GM19438 (cell line): Measurements from ENCODE around the gene EPHB4.
A peak's percentile ranks its signal among the peaks of the same experiment; 100 is the strongest.
"Not testable (repeated sequence)": the region's sequence is repeated elsewhere in the genome, so short reads cannot be mapped to it uniquely, and the experiment has no call there.

ENCODE experiments used
- ATAC-seq: cut with Tn5 transposase; IDR thresholded peaks from one replicate; pipeline ENCODE4 v1.9.1; 2021; ENCODE audit warnings: low read depth; ENCODE audit not compliant: unreplicated experiment

EPHB4 gene

DNA sequence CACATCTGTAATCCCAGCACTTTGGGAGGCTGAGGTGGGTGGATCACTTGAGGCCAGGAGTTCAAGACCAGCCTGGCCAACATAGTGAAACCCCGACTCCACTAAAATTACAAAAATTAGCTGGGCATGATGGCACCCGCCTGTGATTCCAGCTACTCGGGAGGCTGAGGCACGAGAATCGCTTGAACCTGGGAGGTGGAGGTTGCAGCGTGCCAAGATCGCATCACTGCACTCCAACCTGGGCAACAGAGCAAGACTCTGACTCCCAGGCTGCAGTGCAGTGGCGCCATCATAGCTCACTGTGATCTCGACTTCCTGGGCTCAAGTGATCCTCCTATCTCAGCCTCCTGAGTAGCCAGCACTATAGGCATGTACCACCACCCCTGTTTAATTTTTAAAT is 27.6 kb upstream of the EPHB4 start:
- not testable (repeated sequence) for ATAC-seq

DNA sequence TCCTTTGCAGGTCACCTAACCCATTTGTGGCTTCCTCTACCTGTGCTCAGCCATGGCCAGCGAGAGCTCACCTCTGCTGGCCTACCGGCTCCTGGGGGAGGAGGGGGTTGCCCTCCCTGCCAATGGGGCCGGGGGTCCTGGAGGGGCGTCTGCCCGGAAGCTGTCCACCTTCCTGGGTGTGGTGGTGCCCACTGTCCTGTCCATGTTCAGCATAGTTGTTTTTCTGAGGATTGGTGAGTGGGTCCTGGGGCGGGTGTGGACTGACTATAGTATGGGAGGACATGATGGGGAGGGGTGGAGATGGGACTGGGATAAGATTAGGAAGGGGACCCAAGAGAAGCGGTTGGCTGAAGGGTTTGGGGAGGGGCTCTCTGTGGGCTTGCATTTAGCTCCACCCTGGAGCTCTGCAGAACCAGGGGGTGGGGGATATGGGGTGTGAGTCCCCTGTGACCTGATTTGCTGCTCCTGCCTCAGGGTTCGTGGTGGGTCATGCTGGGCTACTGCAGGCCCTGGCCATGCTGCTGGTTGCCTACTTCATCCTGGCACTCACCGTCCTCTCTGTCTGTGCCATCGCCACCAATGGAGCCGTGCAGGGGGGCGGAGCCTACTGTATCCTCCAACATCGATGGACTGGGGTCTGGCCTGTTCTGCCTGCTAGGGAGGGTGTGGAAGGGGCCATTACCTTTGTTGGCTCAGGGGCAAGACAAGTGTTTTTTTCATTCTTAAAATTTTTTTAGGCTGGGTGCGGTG is 27.0 kb upstream of the EPHB4 start:
- no peak for ATAC-seq

DNA sequence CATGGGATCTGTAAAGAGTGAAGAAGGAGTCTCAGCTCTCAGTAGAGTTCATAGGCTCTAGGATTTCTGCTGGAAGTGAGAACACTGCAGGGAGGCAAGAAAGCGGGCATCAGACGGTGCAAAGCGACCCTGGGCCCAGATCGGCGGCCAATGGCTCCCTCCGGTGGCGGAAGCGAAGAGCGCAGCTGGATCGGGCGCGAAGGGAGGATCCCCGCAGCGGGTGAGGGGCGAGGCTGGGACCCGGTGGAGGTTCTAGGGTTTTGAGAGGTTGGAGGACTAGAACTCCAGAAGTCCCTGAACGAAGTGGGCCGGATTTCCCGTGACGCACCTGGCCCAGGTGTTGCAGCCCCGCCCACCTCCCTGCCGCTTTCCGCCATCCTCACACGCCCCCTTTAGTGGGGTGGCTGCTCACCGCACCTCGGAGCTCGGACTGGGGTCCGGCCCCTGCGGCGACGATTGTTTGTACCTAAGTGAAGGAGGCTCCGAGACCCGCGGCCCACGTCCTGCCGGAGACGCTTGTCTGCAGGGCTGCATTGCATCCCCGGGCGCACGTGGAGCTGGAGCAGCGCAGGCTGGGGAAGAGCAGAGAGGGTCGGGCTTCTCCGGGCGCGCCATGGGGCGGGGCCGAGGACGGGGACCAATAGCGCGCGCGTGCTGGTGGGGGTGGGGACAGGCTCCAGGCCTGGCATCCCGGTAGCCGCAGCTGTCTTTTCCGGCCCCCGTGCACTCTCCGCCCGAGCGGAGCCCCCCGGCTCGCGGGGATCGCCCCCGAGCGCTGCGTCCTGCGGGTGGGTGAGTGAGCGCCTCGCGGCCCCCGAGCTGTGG is 24.9 kb upstream of the EPHB4 start, which contains the start of gene SLC12A9:
Gene SLC12A9, plus strand, starts transcription at position 666 of the 825 bp plus-strand sequence. CDS start 1,485 bp downstream, outside the sequence.
- peak; percentile 92 for ATAC-seq

DNA sequence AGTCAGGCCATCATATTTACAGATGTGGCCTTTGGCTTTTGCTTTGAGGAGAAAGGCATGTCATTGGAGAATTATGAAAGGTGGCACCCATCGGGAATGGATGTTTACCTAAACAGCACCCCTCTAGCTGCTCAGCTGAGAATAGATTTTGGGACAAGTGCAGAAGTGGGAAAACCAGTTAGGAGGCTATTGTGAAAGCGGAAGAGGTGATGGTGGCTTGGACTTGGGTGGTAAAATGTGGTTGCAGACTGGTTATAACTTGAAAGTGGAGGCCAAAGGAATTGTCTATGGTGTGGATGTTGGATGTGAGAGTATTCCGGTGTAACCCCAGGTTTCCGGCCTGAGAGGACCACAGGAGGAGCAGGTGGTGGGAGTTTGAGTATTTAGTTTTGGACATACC is 20.0 kb upstream of the EPHB4 start:
- no peak for ATAC-seq

DNA sequence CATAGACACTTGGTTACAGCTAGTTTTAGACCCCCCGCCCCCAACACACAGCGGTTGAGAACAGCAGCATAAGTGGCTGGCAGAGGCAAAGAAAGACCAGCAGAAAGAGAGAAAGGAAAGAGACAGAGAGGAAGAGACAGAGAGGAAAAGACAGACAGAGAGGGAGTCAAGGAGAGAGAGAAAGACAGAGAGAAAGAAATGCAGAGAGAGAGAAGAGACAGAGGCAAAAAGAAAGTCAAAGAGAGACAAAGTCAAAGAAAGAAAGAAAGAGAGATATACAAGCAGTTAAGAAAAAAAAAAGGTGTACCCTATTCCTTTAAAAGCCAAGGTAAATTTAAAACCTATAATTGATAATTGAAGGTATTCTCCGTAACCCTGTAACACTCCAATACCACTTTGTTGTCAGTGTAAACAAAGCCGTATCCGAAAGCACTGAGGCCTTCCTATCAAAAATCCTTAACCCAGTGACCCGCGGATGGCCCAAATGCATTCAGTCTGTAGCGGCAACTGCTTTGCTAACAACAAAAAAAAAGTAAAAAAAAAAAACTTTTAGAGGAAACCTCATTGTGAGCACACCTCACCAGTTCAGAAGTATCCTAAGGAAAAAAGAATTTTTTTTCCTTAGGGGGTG is 13.3 kb upstream of the EPHB4 start:
- ATAC-seq = no peak

DNA sequence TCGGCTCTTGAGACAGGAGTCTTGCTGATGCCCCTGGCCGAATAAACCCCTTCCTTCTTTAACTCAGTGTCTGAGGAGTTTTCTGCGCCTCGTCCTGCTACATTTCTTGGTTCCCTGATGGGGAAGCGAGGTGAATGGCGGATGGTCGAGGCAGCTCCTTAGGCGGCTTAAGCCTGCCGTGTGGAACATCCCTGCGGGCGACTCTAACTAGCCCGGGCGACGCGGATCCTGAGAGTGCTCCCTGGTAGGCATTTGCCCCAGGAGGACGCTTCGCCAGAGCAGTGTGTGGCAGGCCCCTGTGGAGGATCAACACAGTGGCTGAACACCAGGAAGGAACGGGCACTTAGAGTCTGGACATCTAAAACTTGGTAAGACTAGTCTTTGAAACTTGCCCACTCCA is 12.0 kb upstream of the EPHB4 start:
- ATAC-seq = no peak

DNA sequence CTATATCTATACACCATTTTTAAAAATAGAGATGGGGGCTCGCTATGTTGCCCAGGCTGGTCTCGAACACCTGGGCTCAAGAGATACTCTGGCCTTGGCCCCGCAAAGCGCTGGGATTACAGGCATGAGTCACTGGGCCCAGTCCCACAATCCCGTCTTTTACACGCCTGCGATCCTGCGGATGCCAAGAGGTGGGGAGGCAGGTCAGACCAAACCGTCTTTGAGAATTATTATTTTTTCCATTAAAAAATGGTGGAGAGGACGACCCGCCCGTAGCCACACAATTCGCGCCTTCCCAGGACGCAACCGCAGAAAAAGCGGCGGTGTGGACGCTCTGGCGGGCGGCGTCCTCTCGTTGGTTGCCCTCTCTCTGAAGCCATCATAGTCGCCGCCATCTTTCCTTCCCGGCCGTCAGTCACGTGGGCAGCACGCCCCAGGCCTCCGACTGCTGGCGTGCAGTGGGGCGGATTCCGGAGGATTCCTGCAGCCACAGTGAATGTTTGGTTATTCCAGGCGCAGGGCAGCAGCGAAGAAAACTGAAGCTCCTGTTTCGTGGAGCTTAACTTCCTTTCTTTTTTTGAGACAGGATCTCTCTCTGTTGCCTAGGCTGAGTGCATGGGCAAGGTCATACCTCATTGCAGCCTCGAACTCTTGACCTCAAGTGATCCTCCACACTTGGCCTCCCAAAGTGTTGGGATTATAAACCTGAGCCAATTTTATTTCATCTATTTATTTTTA is 9.9 kb upstream of the EPHB4 start:
- peak; percentile 72 for ATAC-seq

DNA sequence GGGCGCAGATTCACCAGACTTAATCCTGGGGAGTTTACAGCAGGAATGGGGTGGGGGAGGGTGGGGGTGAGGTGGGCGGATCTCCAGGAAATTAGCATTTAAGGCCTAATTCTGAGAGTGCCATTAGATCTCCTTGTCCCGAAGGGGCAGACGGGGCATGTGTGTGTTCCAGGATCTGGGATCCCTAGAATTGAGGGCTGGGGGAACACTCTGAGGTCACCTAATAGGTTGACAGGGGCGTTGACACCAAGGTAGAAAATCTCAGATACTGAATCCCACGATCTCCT is 9.4 kb upstream of the EPHB4 start:
- no peak for ATAC-seq

DNA sequence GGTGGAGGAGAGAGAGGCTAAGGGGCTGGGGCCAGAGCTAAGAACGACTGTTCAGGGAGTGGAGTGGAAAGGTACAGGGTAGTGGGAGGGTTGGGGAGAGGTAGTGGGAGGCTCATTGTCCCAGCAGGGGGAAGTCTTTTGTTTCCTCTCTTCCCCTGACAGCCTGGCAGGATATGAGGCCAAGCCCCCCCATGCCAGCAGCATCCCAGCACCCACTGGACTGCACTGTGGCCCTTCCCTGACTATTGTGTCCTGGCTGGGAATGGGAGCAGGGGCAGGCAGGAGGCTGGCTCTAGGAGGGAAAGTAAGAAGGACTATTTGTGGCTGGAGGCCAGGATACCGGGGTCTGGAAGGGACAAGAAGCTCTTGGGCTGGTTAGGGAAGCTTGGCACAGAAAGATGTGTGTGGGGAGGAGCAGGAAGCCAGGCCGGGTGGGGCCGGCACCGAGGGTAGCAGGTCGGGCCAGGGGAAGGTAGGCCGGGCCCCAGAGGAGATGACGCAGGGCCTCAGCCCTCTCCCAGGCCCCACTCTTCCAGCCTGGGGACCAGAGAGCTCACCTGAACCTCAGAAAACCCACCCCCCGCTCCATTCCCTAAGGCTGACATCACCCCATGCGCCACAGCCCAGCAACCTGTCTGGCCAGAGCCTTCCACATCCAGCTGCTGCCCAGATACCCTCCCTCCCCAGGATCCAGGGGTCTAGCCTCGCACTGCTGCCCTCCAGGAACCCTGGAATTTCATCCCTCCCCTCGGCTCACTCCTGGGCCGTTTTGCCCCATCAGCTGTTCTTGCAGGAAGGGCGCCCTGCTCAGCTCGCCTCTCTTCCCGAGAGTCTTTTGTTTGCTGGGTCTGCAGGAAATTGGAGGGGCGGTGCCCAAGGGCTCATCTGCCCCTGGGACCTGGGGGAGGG is 8.8 kb upstream of the EPHB4 start:
- ATAC-seq = no peak

DNA sequence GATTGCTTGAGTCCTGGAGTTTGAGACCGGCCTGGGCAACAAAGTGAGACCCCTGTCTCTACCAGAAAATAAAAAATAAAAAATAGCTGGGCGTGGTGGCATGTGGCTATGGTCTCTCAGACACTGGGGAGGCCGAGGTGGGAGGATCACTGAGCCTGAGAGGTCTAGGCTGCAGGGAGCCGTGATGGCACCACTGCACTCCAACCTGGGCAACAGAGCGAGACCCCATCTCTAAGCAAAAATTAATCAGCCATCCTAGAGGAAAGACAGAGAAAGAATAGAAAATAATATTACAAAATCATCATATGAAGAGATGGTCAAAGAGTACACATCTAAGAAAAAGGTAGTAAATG is 4.9 kb upstream of the EPHB4 start:
- no peak for ATAC-seq

DNA sequence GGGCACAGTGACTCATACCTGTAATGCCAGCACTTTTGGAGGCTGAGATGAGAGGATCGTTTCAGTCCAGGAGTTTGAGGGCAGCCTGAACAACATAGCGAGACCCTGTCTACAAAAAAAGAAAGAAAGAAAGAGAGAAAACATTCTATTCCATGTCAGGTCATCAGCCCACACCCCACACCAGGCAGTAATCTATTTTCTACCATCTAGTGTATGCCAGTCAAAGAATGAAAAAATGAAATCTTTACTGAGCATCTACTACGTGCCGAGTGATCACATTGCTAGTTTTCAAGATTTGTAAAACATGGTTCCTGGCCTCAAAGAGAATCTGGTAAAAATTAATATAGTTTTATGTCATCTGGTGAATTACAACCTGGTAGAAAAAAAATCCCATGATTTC is 3.1 kb upstream of the EPHB4 start:
- ATAC-seq = no peak

DNA sequence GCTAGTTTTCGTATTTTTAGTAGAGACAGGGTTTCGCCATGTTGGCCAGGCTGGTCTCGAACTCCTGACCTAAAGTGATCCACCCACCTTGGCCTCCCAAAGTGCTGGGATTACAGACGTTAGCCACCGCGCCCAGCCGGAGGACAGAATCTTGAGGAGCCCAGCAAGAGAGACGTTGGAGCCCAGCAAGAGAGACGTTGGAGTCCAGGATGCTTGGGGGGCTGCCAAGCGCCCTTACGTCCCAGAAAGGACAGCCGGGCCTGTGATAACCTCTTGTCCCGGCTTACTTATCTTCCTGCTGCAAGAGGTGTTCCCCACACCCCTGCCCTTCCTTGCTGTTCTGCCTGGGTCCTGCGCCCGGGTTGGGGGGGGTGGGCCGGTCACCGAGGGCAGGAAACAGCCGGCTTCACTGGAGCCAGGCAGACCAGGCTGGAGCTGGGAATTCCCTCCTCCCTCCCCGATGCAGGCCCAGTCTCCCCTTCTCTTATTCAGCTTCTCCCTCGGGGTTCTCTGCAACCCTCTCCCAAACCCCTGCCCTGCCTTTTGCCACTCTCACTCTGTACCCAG is 1.9 kb upstream of the EPHB4 start:
- no peak for ATAC-seq

DNA sequence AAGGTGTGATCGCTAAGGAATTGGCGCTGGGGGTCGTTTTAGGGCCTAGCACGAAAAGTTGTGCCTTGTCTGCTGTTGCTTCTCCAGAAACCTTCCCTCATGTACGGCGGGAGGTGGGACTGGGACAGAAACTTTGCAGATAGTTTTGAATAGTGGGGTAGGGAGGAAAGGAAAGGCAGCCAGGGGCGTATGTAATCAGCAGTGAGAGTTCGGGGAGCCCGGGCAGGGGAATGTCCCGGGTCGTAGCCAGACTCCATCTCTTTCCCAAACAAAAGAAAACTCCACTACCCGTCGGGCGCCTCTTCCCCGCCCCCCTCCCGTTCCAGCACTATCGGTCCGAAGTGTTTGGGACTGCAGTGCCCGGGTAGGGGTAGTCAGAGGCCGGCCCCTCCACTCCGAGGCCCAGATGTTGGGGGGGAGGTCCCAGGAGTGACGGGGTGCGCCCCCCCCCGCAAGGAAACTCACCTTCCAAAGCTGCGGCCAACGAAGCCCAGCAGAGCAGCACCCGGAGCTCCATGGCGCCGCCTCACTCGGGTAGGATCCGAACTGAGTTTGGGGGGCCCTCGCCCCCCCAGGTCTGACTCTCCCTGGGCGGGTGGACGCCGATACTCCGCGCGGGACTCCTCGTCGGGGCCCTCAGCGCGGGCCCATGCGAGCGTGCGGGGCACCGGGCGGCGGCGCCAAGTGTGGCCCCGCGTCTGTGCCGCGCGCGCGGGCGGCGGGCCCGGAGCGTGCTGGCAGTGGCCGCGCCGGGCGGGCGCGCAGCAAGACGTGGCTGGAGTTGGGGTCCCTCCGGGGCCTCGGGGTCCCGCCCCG is 601 bp downstream of the EPHB4 start:
- no peak for ATAC-seq

DNA sequence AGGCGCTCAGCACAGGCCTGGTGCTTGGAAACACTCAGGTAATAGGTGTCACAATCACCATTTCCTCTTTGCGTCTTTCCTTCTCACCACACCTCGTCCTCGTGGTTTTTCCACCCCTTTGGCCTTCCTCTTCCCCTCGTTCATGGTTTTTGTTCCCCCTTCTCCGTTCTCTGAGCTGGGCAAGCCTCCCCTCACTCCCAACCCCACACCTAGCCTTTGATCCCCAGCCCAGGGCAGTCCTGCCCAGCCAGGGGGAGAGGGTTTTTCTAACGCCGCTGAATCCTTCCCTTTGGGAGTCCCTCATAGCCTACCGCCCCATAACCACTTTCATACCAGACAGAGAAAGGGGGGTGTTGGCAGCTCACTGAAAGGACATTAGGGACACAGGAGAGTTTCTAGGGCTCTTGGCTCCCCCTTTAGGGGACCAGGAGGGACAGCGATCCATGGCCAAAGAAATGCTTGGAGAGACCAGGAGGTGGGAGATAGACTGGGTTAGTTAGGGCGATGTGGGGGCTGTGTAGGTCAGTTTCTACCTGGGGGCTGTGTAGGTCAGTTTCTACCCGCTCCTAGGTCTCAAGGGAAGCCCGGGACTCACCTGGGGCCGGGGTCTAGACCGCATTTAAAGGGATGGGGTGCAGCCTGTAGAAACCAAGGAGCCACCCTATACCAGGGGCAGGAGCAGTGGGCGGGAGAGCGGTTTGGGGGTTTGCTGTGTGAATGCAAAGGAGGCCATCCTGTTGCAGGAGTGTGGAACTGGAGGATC is 1.4 kb downstream of the EPHB4 start:
- ATAC-seq = no peak

DNA sequence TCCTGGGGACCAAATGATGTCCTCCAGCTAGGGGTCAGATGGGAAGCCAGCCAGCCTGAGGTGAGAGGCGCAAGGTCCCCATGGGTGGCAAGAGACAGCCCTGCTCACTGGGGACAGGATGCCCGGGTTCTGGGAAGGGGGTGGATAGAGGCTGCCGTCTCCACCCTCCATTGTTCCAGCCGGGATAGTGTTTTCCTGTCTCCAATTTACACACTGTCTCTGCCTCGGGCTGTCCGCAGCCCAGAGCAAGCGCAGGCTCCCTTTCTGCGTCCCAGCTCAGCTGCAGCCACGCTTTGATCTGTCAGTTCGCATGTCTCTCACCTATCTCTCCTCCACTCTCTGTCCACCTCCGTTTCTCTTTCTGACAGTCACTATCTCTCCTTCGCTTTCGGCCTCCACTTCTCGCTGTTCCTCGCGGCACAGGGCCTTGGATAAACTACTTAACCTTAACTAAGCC is 2.1 kb downstream of the EPHB4 start:
- no peak for ATAC-seq

DNA sequence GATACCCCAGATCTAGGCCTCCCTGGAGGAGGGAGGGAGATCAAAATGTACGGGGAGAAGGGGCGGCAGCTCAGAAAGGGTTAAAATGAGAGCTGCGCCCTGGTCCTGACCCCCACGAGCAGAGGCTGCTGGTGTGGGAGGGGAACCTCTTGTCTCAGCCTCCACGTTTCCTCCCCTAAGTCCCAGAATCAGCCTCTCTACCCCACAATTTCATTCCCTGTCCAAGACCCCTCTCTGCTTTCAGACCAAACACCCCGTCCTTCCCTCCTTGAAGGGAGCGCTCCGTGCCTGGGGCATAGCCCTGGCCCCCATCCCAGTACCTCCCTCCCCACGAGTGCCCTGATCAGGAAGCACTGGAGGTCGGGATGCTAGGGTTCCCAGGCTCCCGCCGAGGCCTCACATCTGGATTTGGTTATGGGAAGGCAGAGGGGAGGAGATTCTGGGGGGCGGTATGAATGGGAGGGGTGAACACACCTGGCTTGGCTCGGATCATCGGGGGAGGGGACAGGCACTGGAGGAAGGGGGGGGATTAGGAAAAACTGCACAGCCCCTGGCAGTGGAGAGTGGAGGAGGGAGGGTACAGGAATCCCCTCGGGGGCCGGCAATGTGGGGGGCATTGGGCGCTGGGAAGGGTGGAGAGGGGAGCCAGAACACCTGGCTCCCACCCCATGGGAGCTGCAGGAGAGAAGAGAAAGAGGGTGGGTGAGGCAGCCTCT is 2.7 kb downstream of the EPHB4 start:
- ATAC-seq = no peak

DNA sequence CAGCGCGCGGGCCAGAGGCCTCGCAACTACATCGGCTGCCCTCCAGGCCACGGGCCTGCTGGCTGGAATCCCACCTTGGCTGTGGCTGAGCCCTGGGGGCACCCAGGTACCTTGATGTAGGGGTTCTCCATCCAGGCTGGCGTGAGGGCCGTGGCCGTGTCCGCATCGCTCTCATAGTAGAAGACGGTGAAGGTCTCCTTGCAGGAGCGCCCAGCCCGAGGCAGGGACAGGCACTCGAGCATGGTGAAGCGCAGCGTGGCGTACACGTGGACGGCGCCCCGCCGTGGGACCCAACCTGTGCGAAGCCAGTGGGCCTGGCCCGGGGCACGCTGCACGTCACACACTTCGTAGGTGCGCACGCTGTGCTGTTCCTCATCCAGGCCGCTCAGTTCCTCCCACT is 3.8 kb downstream of the EPHB4 start:
- no peak for ATAC-seq

DNA sequence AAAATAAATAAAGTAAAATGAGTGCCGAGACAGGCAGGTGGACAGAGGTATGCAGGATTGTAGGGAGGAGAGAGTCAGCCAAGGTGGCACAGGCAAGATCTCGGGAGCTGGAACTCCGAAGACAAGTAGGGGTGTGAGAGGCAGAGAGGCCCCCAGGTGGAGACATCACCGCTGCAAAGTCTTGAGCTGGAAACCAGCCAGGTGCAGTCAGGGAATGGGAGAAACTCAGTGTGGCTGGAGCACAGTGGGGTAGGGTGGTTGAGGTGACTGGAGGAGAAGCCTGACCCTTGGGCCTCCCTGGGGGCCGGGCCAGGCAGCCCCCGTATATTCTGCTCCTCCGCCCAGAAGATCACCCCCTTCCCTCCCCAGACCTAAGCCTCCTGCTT is 4.2 kb downstream of the EPHB4 start:
- ATAC-seq = no peak
